SK-N-SH (cell line): ENCODE measurements around the gene C1orf141. TPM values are rescaled to one million over a fixed set of nuclear protein-coding genes. Genes with fewer than 3 reads are reported as not detected.

ENCODE experiments used
- CTCF ChIA-PET: fragments of 300-600, 350-600 bp; formaldehyde crosslinking; extraction: SDS; loops from one replicate; lab custom pipeline; 2021; lab: Yijun Ruan, JAX
- POLR2A ChIA-PET: fragments of 350-600 bp; sonication (Branson Sonifier 250); formaldehyde crosslinking; extraction: SDS; loops from one replicate; lab custom pipeline; 2020; ENCODE audit warnings: antibody characterized with exemption, inconsistent platforms; lab: Yijun Ruan, JAX
- DNase-seq: peaks from one replicate; pipeline ENCODE4 v3.0.0; 2012
- H2AFZ ChIP-seq: fragments of 200-600 bp; sonication (generic); 2 replicates; pipeline ENCODE4 v1.8.1; 2016; ENCODE audit warnings: antibody characterized with exemption, mild to moderate bottlenecking, low read depth
- H3F3A ChIP-seq: fragments of 200-600 bp; sonication (generic); replicated peaks from 2 replicates; pipeline ENCODE3; 2016; ENCODE audit warnings: antibody characterized with exemption, mild to moderate bottlenecking; ENCODE audit not compliant: insufficient read depth
- H3K27ac ChIP-seq, 2 experiments: fragments of 200-500 bp in 1 of 2; fragments of 200-600 bp in 1 of 2; sonication (Bioruptor generic) in 1 of 2; sonication (generic), shearing (Covaris generic) in 1 of 2; 2 replicates each; pipeline versions ENCODE4 v1.5.1 to v1.6.1; 2014 to 2016; ENCODE audit warnings: low read depth in 2 of 2, inconsistent platforms in 1 of 2, low read length in 1 of 2, mild to moderate bottlenecking in 1 of 2, mixed read lengths in 1 of 2
- H3K27me3 ChIP-seq: fragments of 200-600 bp; sonication (generic), shearing (Covaris generic); 2 replicates; pipeline ENCODE4 v1.6.1; 2016; ENCODE audit warnings: mixed run types; ENCODE audit not compliant: insufficient read depth
- H3K36me3 ChIP-seq, 2 experiments: fragments of 200-500 bp in 1 of 2; fragments of 200-600 bp in 1 of 2; sonication (Bioruptor generic) in 1 of 2; sonication (generic) in 1 of 2; replicated peaks in 1 of 2; 2 replicates each; pipeline versions ENCODE3 to v1.5.1; 2014 to 2016; ENCODE audit warnings: low read length in 1 of 2, mild to moderate bottlenecking in 1 of 2; ENCODE audit not compliant: insufficient read depth in 2 of 2, control insufficient read depth in 1 of 2
- H3K4me1 ChIP-seq, 2 experiments: fragments of 200-500 bp in 1 of 2; fragments of 200-600 bp in 1 of 2; sonication (Bioruptor generic) in 1 of 2; sonication (generic), shearing (Covaris generic) in 1 of 2; 2 replicates each; pipeline versions ENCODE4 v1.5.1 to v1.6.1; 2014 to 2016; ENCODE audit warnings: low read depth in 1 of 2, low read length in 1 of 2, mixed run types in 1 of 2; ENCODE audit not compliant: insufficient read depth in 2 of 2, control insufficient read depth in 1 of 2
- H3K4me2 ChIP-seq: fragments of 200-600 bp; sonication (generic), shearing (Covaris generic); 2 replicates; pipeline ENCODE4 v1.6.1; 2017; ENCODE audit warnings: mixed run types
- H3K4me3 ChIP-seq, 2 experiments: fragments of 200-500 bp in 1 of 2; fragments of 200-600 bp in 1 of 2; sonication (Bioruptor generic) in 1 of 2; sonication (generic), shearing (Covaris generic) in 1 of 2; 2 replicates each; pipeline versions ENCODE4 v1.5.1 to v1.8.1; 2014 to 2016; ENCODE audit warnings: low read depth in 2 of 2, inconsistent platforms in 1 of 2, low read length in 1 of 2, mild to moderate bottlenecking in 1 of 2, mixed read lengths in 1 of 2, moderate library complexity in 1 of 2
- H3K79me2 ChIP-seq: fragments of 200-600 bp; sonication (generic); 2 replicates; pipeline ENCODE4 v1.8.1; 2017; ENCODE audit warnings: mild to moderate bottlenecking; ENCODE audit not compliant: insufficient read depth
- H3K9ac ChIP-seq: fragments of 200-600 bp; sonication (generic); 2 replicates; pipeline ENCODE4 v1.6.1; 2017; ENCODE audit warnings: mixed run types
- H3K9me2 ChIP-seq: fragments of 200-600 bp; sonication (generic); 2 replicates; pipeline ENCODE4 v1.6.1; 2017; ENCODE audit warnings: mixed run types
- H3K9me3 ChIP-seq: fragments of 200-600 bp; sonication (generic); 2 replicates; pipeline ENCODE4 v1.6.1; 2017; ENCODE audit warnings: mixed run types, mild to moderate bottlenecking, moderate library complexity
- H4K20me1 ChIP-seq: fragments of 200-600 bp; sonication (generic); 2 replicates; pipeline ENCODE4 v1.6.1; 2017; ENCODE audit warnings: mild to moderate bottlenecking, mixed run types; ENCODE audit not compliant: insufficient read depth
- CHD2 ChIP-seq: fragments of 150-350 bp; IDR thresholded peaks from 2 replicates; pipeline ENCODE4 v1.6.1; 2018; ENCODE audit warnings: low read length; ENCODE audit not compliant: partially characterized antibody
- FOXJ3 ChIP-seq: sonication (generic); formaldehyde crosslinking; IDR thresholded peaks from 2 replicates; pipeline ENCODE4 v1.5.1; 2020; ENCODE audit warnings: mild to moderate bottlenecking, missing genetic modification reagents
- GABPA ChIP-seq: IDR thresholded peaks from 2 replicates; pipeline ENCODE4 v1.4.0; 2012; ENCODE audit warnings: low read depth, mild to moderate bottlenecking
- MEF2A ChIP-seq: IDR thresholded peaks from 2 replicates; pipeline ENCODE4 v1.4.0; 2012; ENCODE audit warnings: low read depth, borderline replicate concordance
- MXI1 ChIP-seq: IDR thresholded peaks from 2 replicates; pipeline ENCODE4 v1.6.1; 2012; ENCODE audit warnings: mild to moderate bottlenecking, low read depth, low read length, improper control_type of control experiment
- NRF1 ChIP-seq: IDR thresholded peaks from 2 replicates; pipeline ENCODE4 v1.6.1; 2012; ENCODE audit warnings: low read depth, mild to moderate bottlenecking, low read length
- PBX3 ChIP-seq: IDR thresholded peaks from 2 replicates; pipeline ENCODE4; 2012
- RAD21 ChIP-seq: IDR thresholded peaks from 2 replicates; pipeline ENCODE4 v1.6.1; 2012; ENCODE audit warnings: mild to moderate bottlenecking, low read length
- RCOR1 ChIP-seq: fragments of 150-350 bp; IDR thresholded peaks from 2 replicates; pipeline ENCODE4 v1.6.1; 2017; ENCODE audit warnings: antibody characterized with exemption, low read length
- RFX5 ChIP-seq: IDR thresholded peaks from 2 replicates; pipeline ENCODE4 v1.6.1; 2012; ENCODE audit warnings: mild to moderate bottlenecking, improper control_type of control experiment, low read length
- RXRA ChIP-seq: IDR thresholded peaks from 2 replicates; pipeline ENCODE4 v1.4.0; 2012; ENCODE audit warnings: low read depth, mild to moderate bottlenecking, borderline replicate concordance
- SIN3A ChIP-seq: IDR thresholded peaks from 2 replicates; pipeline ENCODE4 v1.6.1; 2012; ENCODE audit warnings: low read depth, mild to moderate bottlenecking, low read length, moderate library complexity, borderline replicate concordance
- TAF1 ChIP-seq: IDR thresholded peaks from 2 replicates; pipeline ENCODE4 v1.6.1; 2012; ENCODE audit warnings: low read depth, mild to moderate bottlenecking, low read length, moderate library complexity, borderline replicate concordance
- YY1 ChIP-seq: IDR thresholded peaks from 2 replicates; pipeline ENCODE4 v1.4.0; 2012; ENCODE audit warnings: low read depth, mild to moderate bottlenecking
- WGBS: methylation state at CpG from one replicate; pipeline ENCODE4 v1.1.6; 2017; ENCODE audit warnings: low lambda C conversion rate; 5-methylcytosine and 5-hydroxymethylcytosine counted together
- polyA plus RNA-seq, 3 experiments: library from polyadenylated mRNA; depleted of rRNA; stranded (reverse); fragments of >200 nt; gene quantifications; 2 replicates each; pipeline ENCODE4 v1.2.3, GENCODE V29; 2012
- TF ChIP-seq, protein P1 (sequence below): fragments of 150-350 bp; IDR thresholded peaks from 2 replicates; pipeline ENCODE4 v1.6.1; 2017; ENCODE audit warnings: antibody characterized with exemption, low read length, low read depth, borderline replicate concordance
- TF ChIP-seq, protein P2 (sequence below): IDR thresholded peaks from 2 replicates; pipeline ENCODE4 v1.4.0; 2012; ENCODE audit warnings: low read depth, borderline replicate concordance
- TF ChIP-seq, protein P3 (sequence below): IDR thresholded peaks from 2 replicates; pipeline ENCODE4 v1.6.1; 2012; ENCODE audit warnings: mild to moderate bottlenecking, low read depth, low read length, moderate library complexity

Gene C1orf141
- polyA plus RNA-seq, 1 of the 3 experiments (the other 2 are of a cell fraction), result not detected

DNA sequence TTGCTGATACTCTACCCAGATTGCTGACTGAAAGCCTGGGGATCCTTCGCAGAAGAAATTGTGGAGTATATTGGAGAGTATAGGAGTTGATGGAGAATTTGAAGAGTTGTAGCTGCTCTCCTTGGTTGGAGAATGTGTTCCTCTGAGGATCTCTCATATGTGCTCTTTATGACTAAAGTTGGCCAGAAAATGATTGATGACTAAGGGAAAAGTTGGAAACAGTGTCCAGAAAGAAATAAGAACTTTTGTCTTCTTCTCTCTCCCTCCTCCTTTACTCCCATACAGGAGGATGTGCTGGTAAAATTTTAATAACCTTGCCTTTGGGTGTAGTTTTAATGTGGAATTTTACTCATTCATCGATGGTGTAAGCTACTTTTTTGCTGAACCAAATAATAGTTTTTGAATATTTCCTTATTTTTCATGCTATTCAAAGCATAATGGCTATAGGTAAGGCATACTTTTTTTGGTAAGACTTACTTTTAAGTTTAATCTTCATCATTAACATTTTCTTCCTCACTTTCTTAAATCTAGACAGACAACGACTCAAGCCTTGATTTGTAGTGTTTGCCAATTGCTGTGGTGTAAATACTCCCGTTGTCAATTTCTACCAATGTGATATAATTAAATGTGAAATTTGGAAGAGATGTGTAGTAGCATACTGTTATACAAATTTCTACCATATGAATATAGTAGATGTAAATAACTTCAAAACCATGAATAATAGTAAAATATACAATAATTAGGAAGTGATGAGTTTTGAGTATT, 13.7 kb downstream of the C1orf141 start:
- no peaks in the 10 kb centered on the region for H3F3A ChIP-seq
- H3K9me3 ChIP-seq, result no peaks in the 10 kb centered on the region
- no peak overlapping the region for H3K4me2 ChIP-seq
- no peak for DNase-seq
- H3K9ac ChIP-seq, result no peak overlapping the region
- ChIA-PET POLR2A (no interaction called here), CTCF (interaction anchor here (1.0 kb wide), 1 partner anchor 92 kb away, joined by 4 read pairs; no protein-coding TSS in a partner anchor)
- WGBS, result 42% methylated on average over 4 of the region's 4 CpGs
- H4K20me1 ChIP-seq, result no peaks in the 10 kb centered on the region
- H3K27me3 ChIP-seq, result no peaks in the 10 kb centered on the region
- TF ChIP-seq NRF1, result no peak
- TF ChIP-seq TAF1, result no peak
- no peaks in the 10 kb centered on the region for H3K79me2 ChIP-seq
- no peak overlapping the region for H3K27ac ChIP-seq
- no peaks in the 10 kb centered on the region for H3K9me2 ChIP-seq
- no peak overlapping the region for H2AFZ ChIP-seq
- no peak overlapping the region for H3K4me3 ChIP-seq
- H3K4me1 ChIP-seq, result no peaks in the 10 kb centered on the region
- no peaks in the 10 kb centered on the region for H3K36me3 ChIP-seq

DNA sequence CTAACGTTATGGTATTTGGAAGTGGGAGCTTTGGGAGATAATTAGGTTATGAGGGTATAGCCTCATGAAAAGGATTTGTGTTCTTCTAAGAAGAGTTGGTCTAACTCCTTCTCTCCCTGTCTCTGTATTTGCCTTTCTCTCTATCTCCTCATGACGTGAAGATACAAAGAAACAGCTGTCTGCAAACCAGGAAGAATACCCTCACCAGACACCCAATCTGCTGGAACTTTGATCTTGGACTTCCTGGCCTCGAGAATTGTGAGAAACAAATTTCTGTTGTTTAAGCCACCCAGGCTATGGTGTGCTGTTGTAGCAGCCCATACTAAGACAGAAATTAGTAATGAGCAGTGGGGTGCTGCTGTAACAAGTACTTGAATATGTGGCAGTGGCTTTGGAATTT, 16.1 kb downstream of the C1orf141 start:
- no peaks in the 10 kb centered on the region for H3F3A ChIP-seq
- H3K9me3 ChIP-seq, result no peaks in the 10 kb centered on the region
- H4K20me1 ChIP-seq, result no peaks in the 10 kb centered on the region
- POLR2A ChIA-PET, result no interaction called here
- TF ChIP-seq, protein P1, sequence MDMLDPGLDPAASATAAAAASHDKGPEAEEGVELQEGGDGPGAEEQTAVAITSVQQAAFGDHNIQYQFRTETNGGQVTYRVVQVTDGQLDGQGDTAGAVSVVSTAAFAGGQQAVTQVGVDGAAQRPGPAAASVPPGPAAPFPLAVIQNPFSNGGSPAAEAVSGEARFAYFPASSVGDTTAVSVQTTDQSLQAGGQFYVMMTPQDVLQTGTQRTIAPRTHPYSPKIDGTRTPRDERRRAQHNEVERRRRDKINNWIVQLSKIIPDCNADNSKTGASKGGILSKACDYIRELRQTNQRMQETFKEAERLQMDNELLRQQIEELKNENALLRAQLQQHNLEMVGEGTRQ, result no peak
- TF ChIP-seq RFX5, result no peak
- TF ChIP-seq FOXJ3 (CRISPR knock-in tag), result no peak
- TF ChIP-seq YY1, result no peak
- no peak for TF ChIP-seq SIN3A
- no peak for TF ChIP-seq MEF2A
- TF ChIP-seq RAD21, result no peak
- TF ChIP-seq, protein P2, sequence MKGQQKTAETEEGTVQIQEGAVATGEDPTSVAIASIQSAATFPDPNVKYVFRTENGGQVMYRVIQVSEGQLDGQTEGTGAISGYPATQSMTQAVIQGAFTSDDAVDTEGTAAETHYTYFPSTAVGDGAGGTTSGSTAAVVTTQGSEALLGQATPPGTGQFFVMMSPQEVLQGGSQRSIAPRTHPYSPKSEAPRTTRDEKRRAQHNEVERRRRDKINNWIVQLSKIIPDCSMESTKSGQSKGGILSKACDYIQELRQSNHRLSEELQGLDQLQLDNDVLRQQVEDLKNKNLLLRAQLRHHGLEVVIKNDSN, result no peak
- TF ChIP-seq CHD2, result no peak
- no peak for TF ChIP-seq TAF1
- TF ChIP-seq, protein P3, sequence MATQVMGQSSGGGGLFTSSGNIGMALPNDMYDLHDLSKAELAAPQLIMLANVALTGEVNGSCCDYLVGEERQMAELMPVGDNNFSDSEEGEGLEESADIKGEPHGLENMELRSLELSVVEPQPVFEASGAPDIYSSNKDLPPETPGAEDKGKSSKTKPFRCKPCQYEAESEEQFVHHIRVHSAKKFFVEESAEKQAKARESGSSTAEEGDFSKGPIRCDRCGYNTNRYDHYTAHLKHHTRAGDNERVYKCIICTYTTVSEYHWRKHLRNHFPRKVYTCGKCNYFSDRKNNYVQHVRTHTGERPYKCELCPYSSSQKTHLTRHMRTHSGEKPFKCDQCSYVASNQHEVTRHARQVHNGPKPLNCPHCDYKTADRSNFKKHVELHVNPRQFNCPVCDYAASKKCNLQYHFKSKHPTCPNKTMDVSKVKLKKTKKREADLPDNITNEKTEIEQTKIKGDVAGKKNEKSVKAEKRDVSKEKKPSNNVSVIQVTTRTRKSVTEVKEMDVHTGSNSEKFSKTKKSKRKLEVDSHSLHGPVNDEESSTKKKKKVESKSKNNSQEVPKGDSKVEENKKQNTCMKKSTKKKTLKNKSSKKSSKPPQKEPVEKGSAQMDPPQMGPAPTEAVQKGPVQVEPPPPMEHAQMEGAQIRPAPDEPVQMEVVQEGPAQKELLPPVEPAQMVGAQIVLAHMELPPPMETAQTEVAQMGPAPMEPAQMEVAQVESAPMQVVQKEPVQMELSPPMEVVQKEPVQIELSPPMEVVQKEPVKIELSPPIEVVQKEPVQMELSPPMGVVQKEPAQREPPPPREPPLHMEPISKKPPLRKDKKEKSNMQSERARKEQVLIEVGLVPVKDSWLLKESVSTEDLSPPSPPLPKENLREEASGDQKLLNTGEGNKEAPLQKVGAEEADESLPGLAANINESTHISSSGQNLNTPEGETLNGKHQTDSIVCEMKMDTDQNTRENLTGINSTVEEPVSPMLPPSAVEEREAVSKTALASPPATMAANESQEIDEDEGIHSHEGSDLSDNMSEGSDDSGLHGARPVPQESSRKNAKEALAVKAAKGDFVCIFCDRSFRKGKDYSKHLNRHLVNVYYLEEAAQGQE, result no peak
- no peak for TF ChIP-seq NRF1
- no peak for TF ChIP-seq GABPA
- no peak for TF ChIP-seq PBX3
- no peak for TF ChIP-seq RXRA
- no peak for TF ChIP-seq MXI1
- TF ChIP-seq RCOR1, result no peak
- no peaks in the 10 kb centered on the region for H3K27me3 ChIP-seq
- H3K27ac ChIP-seq, result no peak overlapping the region
- H3K79me2 ChIP-seq, result no peaks in the 10 kb centered on the region
- CTCF ChIA-PET, result no interaction called here
- no peak overlapping the region for H2AFZ ChIP-seq
- H3K36me3 ChIP-seq, result no peaks in the 10 kb centered on the region
- H3K4me3 ChIP-seq, result no peak overlapping the region
- H3K4me2 ChIP-seq, result no peak overlapping the region
- no peaks in the 10 kb centered on the region for H3K9me2 ChIP-seq
- 35% methylated on average over 3 of the region's 3 CpGs for WGBS
- no peaks in the 10 kb centered on the region for H3K4me1 ChIP-seq
- DNase-seq, result no peak
- H3K9ac ChIP-seq, result no peak overlapping the region
